ENCODE data around the gene HOGA1. TPM values are rescaled to one million over a fixed set of nuclear protein-coding genes. Genes with fewer than 3 reads are reported as not detected.

HOGA1 gene
- total and polyA plus RNA-seq, 12 donors = 2.1 to 30.8 (median 13.0) TPM

GRCh38 chr10:97600616-97601015 is 16.4 kb downstream of the HOGA1 start:
- Histone ChIP-seq H3K27me3 (no peaks in the 10 kb centered on the region), H3K9me3 (replicated peaks in 1 of 3) (no peaks in the 10 kb centered on the region), H3K36me3 (replicated peaks in 1 of 2) (no peaks in the 10 kb centered on the region), H3K27ac (no peak overlapping the region), H3K4me3 (no peak overlapping the region), H3K4me1 (replicated peaks in 1 of 2) (peaks cover 12 to 27% of the 10 kb centered on the region in 2 donors)
- intact Hi-C loops (cut with DNase I) = no loop called here
- WGBS, 4 donors = 89 to 100% (median 93%) methylated on average over 1 of the region's 1 CpG
- TF ChIP-seq POLR2A (IDR thresholded peaks at IDR 0.05) (no peak), CTCF (IDR thresholded peaks at IDR 0.05) (no peak)
- DNase-seq = no peak

- H3K27ac ChIP-seq = no peak overlapping the region
- WGBS, 4 donors = 83 to 88% (median 87%) methylated on average over 16 to 21 of the region's 21 CpGs
- no peaks in the 10 kb centered on the region for H3K9me3 ChIP-seq (replicated peaks in 1 of 3)
- H3K27me3 ChIP-seq = no peaks in the 10 kb centered on the region
- no peaks in the 10 kb centered on the region for H3K36me3 ChIP-seq (replicated peaks in 1 of 2)
- H3K4me1 ChIP-seq (replicated peaks in 1 of 2) = peaks cover 7 to 17% of the 10 kb centered on the region in 2 donors
- DNase-seq = no peak
- H3K4me3 ChIP-seq = no peak overlapping the region
- intact Hi-C loops (cut with DNase I) = no loop called here
- TF ChIP-seq CTCF (IDR thresholded peaks at IDR 0.05) (no peak), POLR2A (IDR thresholded peaks at IDR 0.05) (no peak)
Observed at GRCh38 chr10:97601268-97602215, 17.4 kb downstream of the HOGA1 start.

GRCh38 chr10:97607095-97607636 is 23.0 kb downstream of the HOGA1 start:
- Histone ChIP-seq H3K27ac (no peak overlapping the region), H3K4me3 (no peak overlapping the region), H3K36me3 (replicated peaks in 1 of 2) (no peaks in the 10 kb centered on the region), H3K4me1 (replicated peaks in 1 of 2) (peaks cover 0 to 4% of the 10 kb centered on the region in 2 donors), H3K27me3 (no peaks in the 10 kb centered on the region), H3K9me3 (replicated peaks in 1 of 3) (no peaks in the 10 kb centered on the region)
- TF ChIP-seq CTCF (IDR thresholded peaks at IDR 0.05) = no peak
- TF ChIP-seq POLR2A (IDR thresholded peaks at IDR 0.05) = no peak
- WGBS, 4 donors = 91 to 97% (median 95%) methylated on average over 4 to 5 of the region's 5 CpGs
- DNase-seq = no peak
- intact Hi-C loops (cut with DNase I) = no loop called here

GRCh38 chr10:97608991-97609561 is 24.9 kb downstream of the HOGA1 start:
- Histone ChIP-seq H3K27me3 (no peaks in the 10 kb centered on the region), H3K4me3 (no peak overlapping the region), H3K27ac (peak overlapping the region in 1 of 5 donors; percentile 22), H3K36me3 (replicated peaks in 1 of 2) (no peaks in the 10 kb centered on the region), H3K4me1 (replicated peaks in 1 of 2) (no peaks in the 10 kb centered on the region), H3K9me3 (replicated peaks in 1 of 3) (no peaks in the 10 kb centered on the region)
- DNase-seq = no peak
- whole genome bisulfite sequencing, 4 donors = 73 to 84% (median 80%) methylated on average over 11 to 13 of the region's 13 CpGs
- intact Hi-C loops (cut with DNase I) = no loop called here
- TF ChIP-seq POLR2A (IDR thresholded peaks at IDR 0.05) = no peak

Data from adrenal gland (tissue), 12 donors.